ENCODE data around the gene PHACTR1.

PHACTR1 gene

DNA sequence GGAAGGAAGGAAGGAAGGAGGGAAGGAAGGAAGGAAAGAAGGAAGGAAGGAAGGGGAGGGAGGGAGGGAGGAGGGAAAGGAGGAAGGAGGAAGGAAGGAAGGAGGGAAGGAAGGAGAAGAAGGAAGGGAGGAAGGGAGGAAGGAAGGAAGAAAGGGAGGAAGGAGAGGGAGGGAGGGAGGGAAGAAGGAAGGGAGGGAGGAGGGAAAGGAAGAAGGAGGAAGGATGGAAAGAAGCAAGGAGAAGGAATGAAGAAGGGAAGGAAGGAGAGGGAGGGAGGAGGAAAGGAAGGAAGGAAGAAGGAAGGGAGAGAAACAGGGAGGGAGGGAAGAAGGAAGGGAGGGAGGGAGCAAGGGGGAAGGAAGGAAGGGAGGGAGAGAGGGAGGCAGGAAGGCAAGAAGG lies 204.9 kb downstream of the PHACTR1 start:
- Histone ChIP-seq H3K4me3 (replicated peaks; ENCODE audit: insufficient read depth, low read length) (no peak overlapping the region), H3K27me3 (ENCODE audit: insufficient read depth, poor library complexity, severe bottlenecking) (no peaks in the 10 kb centered on the region), H3K27ac (replicated peaks) (no peak overlapping the region)
- no peak for DNase-seq (ENCODE audit: low read depth in 1 of 2, low spot score in 1 of 2)
- TF ChIP-seq POLR2AphosphoS5 (IDR thresholded peaks at IDR 0.05; ENCODE audit: low read depth) (no peak), GABPA (IDR thresholded peaks at IDR 0.05; ENCODE audit: low read depth) (no peak), SPI1 (IDR thresholded peaks at IDR 0.05; ENCODE audit: borderline replicate concordance, low read depth) (no peak)
- TF ChIP-seq, protein P1, sequence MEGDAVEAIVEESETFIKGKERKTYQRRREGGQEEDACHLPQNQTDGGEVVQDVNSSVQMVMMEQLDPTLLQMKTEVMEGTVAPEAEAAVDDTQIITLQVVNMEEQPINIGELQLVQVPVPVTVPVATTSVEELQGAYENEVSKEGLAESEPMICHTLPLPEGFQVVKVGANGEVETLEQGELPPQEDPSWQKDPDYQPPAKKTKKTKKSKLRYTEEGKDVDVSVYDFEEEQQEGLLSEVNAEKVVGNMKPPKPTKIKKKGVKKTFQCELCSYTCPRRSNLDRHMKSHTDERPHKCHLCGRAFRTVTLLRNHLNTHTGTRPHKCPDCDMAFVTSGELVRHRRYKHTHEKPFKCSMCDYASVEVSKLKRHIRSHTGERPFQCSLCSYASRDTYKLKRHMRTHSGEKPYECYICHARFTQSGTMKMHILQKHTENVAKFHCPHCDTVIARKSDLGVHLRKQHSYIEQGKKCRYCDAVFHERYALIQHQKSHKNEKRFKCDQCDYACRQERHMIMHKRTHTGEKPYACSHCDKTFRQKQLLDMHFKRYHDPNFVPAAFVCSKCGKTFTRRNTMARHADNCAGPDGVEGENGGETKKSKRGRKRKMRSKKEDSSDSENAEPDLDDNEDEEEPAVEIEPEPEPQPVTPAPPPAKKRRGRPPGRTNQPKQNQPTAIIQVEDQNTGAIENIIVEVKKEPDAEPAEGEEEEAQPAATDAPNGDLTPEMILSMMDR (IDR thresholded peaks at IDR 0.05; ENCODE audit: insufficient read depth, low read length) = no peak
- TF ChIP-seq, protein P2, sequence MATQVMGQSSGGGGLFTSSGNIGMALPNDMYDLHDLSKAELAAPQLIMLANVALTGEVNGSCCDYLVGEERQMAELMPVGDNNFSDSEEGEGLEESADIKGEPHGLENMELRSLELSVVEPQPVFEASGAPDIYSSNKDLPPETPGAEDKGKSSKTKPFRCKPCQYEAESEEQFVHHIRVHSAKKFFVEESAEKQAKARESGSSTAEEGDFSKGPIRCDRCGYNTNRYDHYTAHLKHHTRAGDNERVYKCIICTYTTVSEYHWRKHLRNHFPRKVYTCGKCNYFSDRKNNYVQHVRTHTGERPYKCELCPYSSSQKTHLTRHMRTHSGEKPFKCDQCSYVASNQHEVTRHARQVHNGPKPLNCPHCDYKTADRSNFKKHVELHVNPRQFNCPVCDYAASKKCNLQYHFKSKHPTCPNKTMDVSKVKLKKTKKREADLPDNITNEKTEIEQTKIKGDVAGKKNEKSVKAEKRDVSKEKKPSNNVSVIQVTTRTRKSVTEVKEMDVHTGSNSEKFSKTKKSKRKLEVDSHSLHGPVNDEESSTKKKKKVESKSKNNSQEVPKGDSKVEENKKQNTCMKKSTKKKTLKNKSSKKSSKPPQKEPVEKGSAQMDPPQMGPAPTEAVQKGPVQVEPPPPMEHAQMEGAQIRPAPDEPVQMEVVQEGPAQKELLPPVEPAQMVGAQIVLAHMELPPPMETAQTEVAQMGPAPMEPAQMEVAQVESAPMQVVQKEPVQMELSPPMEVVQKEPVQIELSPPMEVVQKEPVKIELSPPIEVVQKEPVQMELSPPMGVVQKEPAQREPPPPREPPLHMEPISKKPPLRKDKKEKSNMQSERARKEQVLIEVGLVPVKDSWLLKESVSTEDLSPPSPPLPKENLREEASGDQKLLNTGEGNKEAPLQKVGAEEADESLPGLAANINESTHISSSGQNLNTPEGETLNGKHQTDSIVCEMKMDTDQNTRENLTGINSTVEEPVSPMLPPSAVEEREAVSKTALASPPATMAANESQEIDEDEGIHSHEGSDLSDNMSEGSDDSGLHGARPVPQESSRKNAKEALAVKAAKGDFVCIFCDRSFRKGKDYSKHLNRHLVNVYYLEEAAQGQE (IDR thresholded peaks at IDR 0.05; ENCODE audit: insufficient replicate concordance, low read depth) = no peak

DNA sequence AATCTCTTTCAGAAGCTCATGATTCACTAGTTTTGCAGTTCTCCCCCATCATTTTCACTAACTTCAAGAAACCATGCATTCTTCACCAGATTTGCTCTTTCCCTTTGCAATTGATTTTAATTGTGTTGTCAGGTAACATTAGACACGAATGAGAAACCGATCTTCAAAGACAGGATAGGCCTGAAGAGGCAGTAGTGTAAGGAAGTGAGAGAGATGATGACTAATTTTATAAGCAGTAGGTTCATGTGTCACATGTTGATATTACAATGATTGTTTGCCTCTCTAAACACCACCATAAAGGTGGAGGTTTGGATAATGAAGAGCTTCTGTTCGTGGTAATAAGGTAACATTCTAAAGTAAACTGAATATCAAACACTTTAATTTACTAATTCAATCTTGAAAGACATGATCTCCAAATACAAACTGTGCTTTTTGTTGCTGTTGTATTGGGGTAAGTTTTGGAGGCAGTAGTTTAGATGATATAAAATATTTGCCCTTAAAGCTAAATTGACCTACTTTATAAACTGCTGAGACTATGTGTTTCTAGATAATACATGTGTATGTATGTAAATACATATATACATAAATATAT lies 207.2 kb downstream of the PHACTR1 start:
- no peak for DNase-seq (ENCODE audit: low read depth in 1 of 2, low spot score in 1 of 2)
- H3K27ac ChIP-seq (replicated peaks) = no peak overlapping the region
- no peak overlapping the region for H3K4me3 ChIP-seq (replicated peaks; ENCODE audit: insufficient read depth, low read length)
- TF ChIP-seq GABPA (IDR thresholded peaks at IDR 0.05; ENCODE audit: low read depth) (no peak), SPI1 (IDR thresholded peaks at IDR 0.05; ENCODE audit: borderline replicate concordance, low read depth) (no peak), POLR2AphosphoS5 (IDR thresholded peaks at IDR 0.05; ENCODE audit: low read depth) (no peak)
- TF ChIP-seq, protein P1 (IDR thresholded peaks at IDR 0.05; ENCODE audit: insufficient read depth, low read length) = no peak
- TF ChIP-seq, protein P2 (IDR thresholded peaks at IDR 0.05; ENCODE audit: insufficient replicate concordance, low read depth) = no peak
- H3K27me3 ChIP-seq (ENCODE audit: insufficient read depth, poor library complexity, severe bottlenecking) = no peaks in the 10 kb centered on the region

DNA sequence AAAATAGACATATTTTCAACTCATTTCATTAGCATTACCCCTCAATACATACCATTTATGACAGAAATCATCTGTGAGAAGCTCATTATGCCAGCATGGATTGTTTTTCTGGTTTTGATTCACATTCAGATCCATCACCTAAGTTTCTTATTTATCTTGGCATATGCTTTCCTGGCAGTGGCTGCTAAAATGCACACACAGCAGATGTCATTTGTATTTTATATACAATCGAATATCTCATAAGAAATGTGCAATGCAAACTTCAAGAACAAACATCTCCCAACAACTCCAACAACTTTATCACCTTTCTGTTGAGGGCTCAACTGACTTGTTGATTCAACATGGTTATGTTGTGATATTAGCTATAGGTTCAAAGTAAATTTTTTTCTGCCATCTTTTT lies 208.3 kb downstream of the PHACTR1 start:
- TF ChIP-seq, protein P2 (IDR thresholded peaks at IDR 0.05; ENCODE audit: insufficient replicate concordance, low read depth) = no peak
- TF ChIP-seq, protein P1 (IDR thresholded peaks at IDR 0.05; ENCODE audit: insufficient read depth, low read length) = no peak
- TF ChIP-seq POLR2AphosphoS5 (IDR thresholded peaks at IDR 0.05; ENCODE audit: low read depth) = no peak
- no peak for TF ChIP-seq SPI1 (IDR thresholded peaks at IDR 0.05; ENCODE audit: borderline replicate concordance, low read depth)
- no peak for TF ChIP-seq GABPA (IDR thresholded peaks at IDR 0.05; ENCODE audit: low read depth)
- H3K4me3 ChIP-seq (replicated peaks; ENCODE audit: insufficient read depth, low read length) = no peak overlapping the region
- no peak overlapping the region for H3K27ac ChIP-seq (replicated peaks)
- H3K27me3 ChIP-seq (ENCODE audit: insufficient read depth, poor library complexity, severe bottlenecking) = no peaks in the 10 kb centered on the region
- no peak for DNase-seq (ENCODE audit: low read depth in 1 of 2, low spot score in 1 of 2)
